Activated naive CD4-positive, alpha-beta T cell treated with anti-CD3 and anti-CD28 coated beads for 36 hours (primary cell): ENCODE results near the gene CACNA2D3. TPM values are rescaled to one million over a fixed set of nuclear protein-coding genes. Genes with fewer than 3 reads are reported as not detected.

ENCODE experiments used
- CTCF ChIA-PET: fragments of 350-600 bp; sonication (Branson Sonifier 250); formaldehyde crosslinking; loops from one replicate; lab custom pipeline; 2021; ENCODE audit warnings: antibody characterized with exemption; lab: Charles Lee
- DNase-seq: peaks from one replicate; pipeline ENCODE4 v3.0.0-alpha.2; 2020
- H3K27ac Mint-ChIP-seq: one replicate; pipeline ENCODE4 v1.8.0; 2021; ENCODE audit warnings: mild to moderate bottlenecking, mixed read lengths
- H3K27me3 Mint-ChIP-seq: one replicate; pipeline ENCODE4 v1.8.0; 2021; ENCODE audit warnings: low read depth, mixed read lengths
- H3K36me3 Mint-ChIP-seq: one replicate; pipeline ENCODE4 v1.8.0; 2021; ENCODE audit warnings: low read depth, mixed read lengths
- H3K4me1 Mint-ChIP-seq: one replicate; pipeline ENCODE4 v1.8.0; 2021; ENCODE audit warnings: low read depth, mixed read lengths
- H3K4me3 Mint-ChIP-seq: one replicate; pipeline ENCODE4 v1.8.0; 2021; ENCODE audit warnings: mild to moderate bottlenecking, moderate library complexity, mixed read lengths
- H3K9me3 Mint-ChIP-seq: one replicate; pipeline ENCODE4 v1.8.0; 2021; ENCODE audit warnings: mixed read lengths
- intact Hi-C: fragments of 100-400 bp; cut with micrococcal nuclease; formaldehyde crosslinking; loops from one replicate; pipeline ENCODE4 v1.15.1; 2023
- total RNA-seq, 2 experiments: library from RNA; stranded (reverse); gene quantifications; one replicate each; pipeline ENCODE4 v1.2.3, GENCODE V29; 2021

The CACNA2D3 gene
- total RNA-seq, 2 experiments from 2014 or later: not detected

DNA sequence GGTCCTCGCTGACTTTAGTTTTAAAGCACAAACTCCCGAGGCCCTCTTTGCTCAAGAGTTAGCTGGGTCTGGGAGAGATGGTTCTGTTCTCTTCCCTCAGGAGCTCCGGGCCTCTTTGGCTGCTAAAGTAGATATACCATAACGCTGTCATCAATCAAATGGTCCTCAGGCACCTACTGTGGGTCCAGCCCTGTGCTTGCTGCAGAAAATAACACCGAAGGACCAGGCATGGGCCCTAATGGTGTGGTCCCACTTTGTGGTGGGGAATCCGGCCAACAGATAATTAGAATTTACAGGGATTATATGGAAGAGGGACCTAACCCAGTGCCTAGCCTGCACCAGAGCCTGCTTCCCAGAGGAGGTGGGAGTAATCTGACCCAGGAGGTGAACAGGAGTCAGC is 458.1 kb downstream of the CACNA2D3 start:
- Mint-ChIP-seq H3K27me3 (peaks cover 2% of the 10 kb centered on the region), H3K4me1 (no peaks in the 10 kb centered on the region), H3K9me3 (peaks cover 1% of the 10 kb centered on the region), H3K4me3 (no peak overlapping the region), H3K36me3 (no peaks in the 10 kb centered on the region), H3K27ac (no peak overlapping the region)
- CTCF ChIA-PET: no interaction called here
- no peak for DNase-seq
- intact Hi-C loops: no loop called here

- no peak overlapping the region for H3K27ac Mint-ChIP-seq
- H3K4me3 Mint-ChIP-seq: no peak overlapping the region
- intact Hi-C loops: no loop called here
- peaks cover 1% of the 10 kb centered on the region for H3K9me3 Mint-ChIP-seq
- H3K36me3 Mint-ChIP-seq: no peaks in the 10 kb centered on the region
- CTCF ChIA-PET: no interaction called here
- H3K4me1 Mint-ChIP-seq: no peaks in the 10 kb centered on the region
- DNase-seq: no peak
- no peaks in the 10 kb centered on the region for H3K27me3 Mint-ChIP-seq
These were observed 460.1 kb downstream of the CACNA2D3 start for GRCh38 chr3:54582424-54582823.

GRCh38 chr3:54591157-54591556 is 468.8 kb downstream of the CACNA2D3 start:
- no peak for DNase-seq
- CTCF ChIA-PET: no interaction called here
- Mint-ChIP-seq H3K36me3 (no peaks in the 10 kb centered on the region), H3K27ac (no peak overlapping the region), H3K9me3 (peaks cover 3% of the 10 kb centered on the region), H3K4me3 (no peak overlapping the region), H3K4me1 (no peaks in the 10 kb centered on the region), H3K27me3 (no peaks in the 10 kb centered on the region)
- intact Hi-C loops: no loop called here

DNA sequence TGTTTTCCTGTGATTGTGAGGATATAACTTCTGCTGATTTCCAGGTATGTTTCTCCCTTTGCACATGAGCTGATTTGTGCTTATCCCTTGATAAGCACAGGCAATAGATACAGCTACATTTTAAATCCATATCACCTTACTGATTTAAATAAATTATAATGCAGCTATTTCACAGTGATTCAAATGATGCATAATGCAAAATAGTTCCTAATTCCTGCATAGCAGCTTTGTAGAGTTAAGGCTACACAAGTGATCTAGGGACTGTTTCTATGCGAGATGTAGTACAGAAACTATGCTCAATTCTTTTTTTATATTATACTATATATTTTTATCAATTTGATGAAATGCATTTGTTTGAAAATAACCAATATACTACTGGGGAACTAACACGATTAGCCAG is 471.3 kb downstream of the CACNA2D3 start:
- H3K27me3 Mint-ChIP-seq: peaks cover 2% of the 10 kb centered on the region
- DNase-seq: no peak
- no peaks in the 10 kb centered on the region for H3K4me1 Mint-ChIP-seq
- CTCF ChIA-PET: no interaction called here
- no peaks in the 10 kb centered on the region for H3K36me3 Mint-ChIP-seq
- no peak overlapping the region for H3K4me3 Mint-ChIP-seq
- no peak overlapping the region for H3K27ac Mint-ChIP-seq
- peaks cover 3% of the 10 kb centered on the region for H3K9me3 Mint-ChIP-seq
- intact Hi-C loops: no loop called here

GRCh38 chr3:54596087-54596486 is 473.7 kb downstream of the CACNA2D3 start:
- CTCF ChIA-PET: no interaction called here
- Mint-ChIP-seq H3K27ac (no peak overlapping the region), H3K27me3 (peaks cover 2% of the 10 kb centered on the region), H3K9me3 (no peaks in the 10 kb centered on the region), H3K4me3 (no peak overlapping the region), H3K36me3 (no peaks in the 10 kb centered on the region), H3K4me1 (no peaks in the 10 kb centered on the region)
- intact Hi-C loops: no loop called here
- DNase-seq: no peak

DNA sequence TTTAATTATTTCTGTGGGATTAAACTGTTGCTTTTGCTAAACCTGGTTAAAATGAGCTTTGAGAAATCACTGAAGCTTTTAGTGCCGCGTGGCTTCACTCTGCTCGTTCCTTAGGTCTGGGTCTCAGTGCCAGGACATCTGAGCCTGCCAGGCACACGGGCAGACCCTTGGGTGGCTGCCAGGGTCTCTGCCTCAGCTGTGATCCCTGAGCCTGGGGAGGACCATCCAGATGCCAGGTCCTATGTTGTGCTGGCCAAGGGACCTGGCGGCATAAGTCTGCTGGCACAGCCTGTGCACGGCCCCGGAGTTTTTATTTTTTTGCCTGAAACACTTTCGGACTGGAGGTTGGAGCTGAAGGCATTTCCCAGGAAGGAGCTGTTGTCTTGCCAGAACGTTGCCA is 477.4 kb downstream of the CACNA2D3 start:
- CTCF ChIA-PET: no interaction called here
- Mint-ChIP-seq H3K27me3 (peaks cover 2% of the 10 kb centered on the region), H3K27ac (no peak overlapping the region), H3K36me3 (no peaks in the 10 kb centered on the region), H3K4me1 (no peaks in the 10 kb centered on the region), H3K4me3 (no peak overlapping the region), H3K9me3 (no peaks in the 10 kb centered on the region)
- intact Hi-C loops: no loop called here
- no peak for DNase-seq

DNA sequence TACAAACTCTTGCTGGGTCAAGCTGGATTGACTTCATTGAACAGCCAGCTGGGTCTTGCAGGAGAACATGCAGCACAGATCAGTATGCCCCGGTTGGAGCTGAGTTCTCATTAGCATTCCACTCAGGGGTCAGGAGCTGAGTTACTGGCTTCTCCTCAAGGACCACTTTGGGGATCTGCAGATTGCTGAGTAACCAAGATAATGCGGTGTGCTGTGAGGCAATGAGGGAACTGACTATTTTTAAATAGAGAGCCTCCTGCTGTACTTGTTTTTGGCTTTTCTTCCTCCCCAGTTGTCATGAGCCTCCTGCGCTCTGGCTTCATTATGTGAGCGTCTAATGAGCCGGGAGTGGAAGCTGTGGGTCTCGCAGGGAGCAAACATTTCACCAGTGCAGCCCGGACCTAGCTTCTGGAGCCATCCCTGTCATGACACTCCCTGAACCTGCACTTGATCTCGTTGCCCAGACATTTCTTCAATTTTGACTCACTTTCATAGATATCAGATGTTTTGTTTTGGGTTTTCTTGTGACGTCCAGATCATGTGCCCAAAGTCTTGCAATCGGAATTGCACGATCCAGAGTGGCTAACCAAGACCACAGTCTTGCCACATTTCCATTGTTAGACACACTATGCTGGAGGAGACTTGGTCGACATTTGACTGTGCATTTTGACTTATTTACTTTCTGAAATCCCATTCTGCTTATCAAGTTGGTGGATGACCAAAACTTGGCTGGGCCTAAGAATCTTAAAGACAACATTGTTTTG is 478.3 kb downstream of the CACNA2D3 start:
- Mint-ChIP-seq H3K27ac (no peak overlapping the region), H3K36me3 (no peaks in the 10 kb centered on the region), H3K9me3 (no peaks in the 10 kb centered on the region), H3K4me3 (no peak overlapping the region), H3K27me3 (peaks cover 2% of the 10 kb centered on the region), H3K4me1 (no peaks in the 10 kb centered on the region)
- CTCF ChIA-PET: no interaction called here
- no peak for DNase-seq
- intact Hi-C loops: no loop called here

DNA sequence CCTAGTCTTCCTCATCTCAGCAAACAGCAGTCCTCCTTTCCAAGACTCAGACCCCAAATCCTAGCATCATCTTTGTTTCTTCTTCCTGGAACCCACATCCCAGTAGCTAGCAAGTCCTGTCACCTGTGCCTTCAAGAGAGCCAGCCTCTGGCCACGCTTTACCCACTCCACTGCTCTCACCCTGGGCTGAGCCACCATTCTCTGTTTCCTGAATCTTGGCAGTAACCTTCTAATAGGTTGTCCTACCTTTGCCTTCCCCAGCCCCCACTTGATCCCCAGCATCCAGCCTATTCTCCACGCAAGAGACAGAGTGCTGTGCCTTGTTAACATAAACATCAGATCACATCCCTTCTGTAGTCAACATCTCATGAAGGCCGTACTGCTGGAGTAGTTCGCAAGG is 482.1 kb downstream of the CACNA2D3 start:
- DNase-seq: no peak
- intact Hi-C loops: no loop called here
- CTCF ChIA-PET: no interaction called here
- no peaks in the 10 kb centered on the region for H3K36me3 Mint-ChIP-seq
- no peak overlapping the region for H3K27ac Mint-ChIP-seq
- no peaks in the 10 kb centered on the region for H3K4me1 Mint-ChIP-seq
- H3K27me3 Mint-ChIP-seq: no peaks in the 10 kb centered on the region
- H3K9me3 Mint-ChIP-seq: peaks cover 4% of the 10 kb centered on the region
- H3K4me3 Mint-ChIP-seq: no peak overlapping the region

- Mint-ChIP-seq H3K9me3 (peaks cover 10% of the 10 kb centered on the region), H3K4me1 (no peaks in the 10 kb centered on the region), H3K4me3 (no peak overlapping the region), H3K36me3 (no peaks in the 10 kb centered on the region), H3K27ac (no peak overlapping the region), H3K27me3 (no peaks in the 10 kb centered on the region)
- intact Hi-C loops: no loop called here
- CTCF ChIA-PET: no interaction called here
- no peak for DNase-seq
These were observed 485.7 kb downstream of the CACNA2D3 start for GRCh38 chr3:54608041-54608440.

DNA sequence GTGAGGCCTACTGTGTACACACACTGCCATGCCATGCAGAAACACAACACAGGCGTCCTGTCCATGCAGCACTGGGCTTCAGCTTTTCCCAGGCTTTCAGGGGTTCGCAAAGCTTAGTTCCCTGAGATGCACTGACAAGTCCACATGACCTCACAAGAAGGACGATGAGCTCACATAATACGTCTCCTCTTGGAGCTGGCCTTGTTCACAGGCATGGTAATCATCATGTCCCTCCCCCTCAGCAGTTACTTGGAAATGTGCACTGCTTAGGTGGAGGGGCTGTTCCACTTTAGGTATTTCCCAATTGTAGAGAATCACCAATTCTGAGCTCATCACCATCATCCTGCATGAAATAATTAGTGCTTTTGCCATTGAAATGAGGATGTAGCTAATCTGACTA is 496.7 kb downstream of the CACNA2D3 start:
- peaks cover 4% of the 10 kb centered on the region for H3K9me3 Mint-ChIP-seq
- intact Hi-C loops: no loop called here
- H3K4me3 Mint-ChIP-seq: no peak overlapping the region
- CTCF ChIA-PET: no interaction called here
- no peaks in the 10 kb centered on the region for H3K27me3 Mint-ChIP-seq
- no peaks in the 10 kb centered on the region for H3K4me1 Mint-ChIP-seq
- no peak overlapping the region for H3K27ac Mint-ChIP-seq
- no peaks in the 10 kb centered on the region for H3K36me3 Mint-ChIP-seq
- DNase-seq: no peak

DNA sequence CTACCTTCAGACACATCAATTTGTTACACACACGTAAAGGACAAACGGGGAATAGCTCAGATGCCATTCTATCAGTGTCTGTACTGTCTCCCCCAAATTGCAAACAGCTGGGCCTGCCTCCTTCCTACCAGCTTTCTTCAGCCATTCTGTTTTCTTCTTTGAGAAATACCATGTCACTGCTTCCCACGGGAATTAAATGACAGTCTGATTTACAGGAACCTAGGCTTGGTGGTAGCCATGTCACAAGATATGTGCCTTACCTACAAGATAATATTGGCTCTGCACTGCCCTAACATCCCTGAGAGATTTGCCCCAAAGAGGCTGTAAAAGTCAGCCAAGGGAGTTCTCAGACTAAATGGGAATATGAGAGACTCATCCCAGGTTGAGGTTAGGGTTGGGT is 497.2 kb downstream of the CACNA2D3 start:
- DNase-seq: no peak
- H3K4me3 Mint-ChIP-seq: no peak overlapping the region
- CTCF ChIA-PET: no interaction called here
- H3K27ac Mint-ChIP-seq: no peak overlapping the region
- H3K9me3 Mint-ChIP-seq: peaks cover 4% of the 10 kb centered on the region
- H3K27me3 Mint-ChIP-seq: no peaks in the 10 kb centered on the region
- no peaks in the 10 kb centered on the region for H3K36me3 Mint-ChIP-seq
- H3K4me1 Mint-ChIP-seq: no peaks in the 10 kb centered on the region
- intact Hi-C loops: no loop called here

DNA sequence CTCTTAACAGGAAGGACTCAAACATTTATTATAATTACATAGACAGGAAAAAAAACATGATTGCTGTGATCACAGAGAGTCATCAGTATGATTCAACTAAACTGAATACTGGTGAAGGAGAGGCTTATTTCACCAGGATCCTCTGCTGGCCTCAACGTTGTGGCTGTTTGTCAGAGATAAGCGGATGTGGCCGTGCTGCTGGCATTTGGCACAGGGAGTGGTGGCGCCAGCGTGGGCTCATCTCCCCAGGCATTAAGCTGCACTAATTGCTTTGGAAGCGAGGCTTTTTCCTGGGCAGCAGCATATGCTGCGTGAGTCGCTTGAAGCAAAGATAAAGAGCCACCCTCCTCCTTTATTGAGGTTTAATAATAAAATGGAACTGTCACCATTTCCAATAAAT is 498.8 kb downstream of the CACNA2D3 start:
- no peaks in the 10 kb centered on the region for H3K36me3 Mint-ChIP-seq
- CTCF ChIA-PET: no interaction called here
- H3K4me1 Mint-ChIP-seq: no peaks in the 10 kb centered on the region
- no peaks in the 10 kb centered on the region for H3K27me3 Mint-ChIP-seq
- H3K9me3 Mint-ChIP-seq: peaks cover 3% of the 10 kb centered on the region
- H3K27ac Mint-ChIP-seq: no peak overlapping the region
- no peak for DNase-seq
- no peak overlapping the region for H3K4me3 Mint-ChIP-seq
- intact Hi-C loops: no loop called here

DNA sequence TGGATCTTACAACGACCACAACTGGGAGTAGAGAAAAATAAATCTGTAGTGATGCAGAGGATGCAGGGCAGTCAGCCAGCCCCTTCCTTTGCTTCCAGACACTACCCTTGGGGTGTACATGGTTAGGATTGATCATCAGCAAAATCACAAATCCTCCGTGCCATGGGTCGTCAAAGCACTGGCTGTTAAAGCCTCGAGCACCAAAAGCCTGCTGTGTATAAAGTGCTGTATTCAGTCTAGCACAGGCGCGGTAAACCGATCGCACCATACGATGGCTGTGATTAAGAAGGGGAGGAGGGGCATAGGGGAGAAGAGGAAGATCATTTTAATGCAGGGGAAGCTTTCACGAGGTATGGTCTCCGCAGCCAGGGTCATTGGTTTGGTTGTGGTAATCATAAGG is 500.3 kb downstream of the CACNA2D3 start:
- CTCF ChIA-PET: no interaction called here

More for the DNA sequence above, 500.3 kb downstream of the CACNA2D3 start:
- DNase-seq: no peak
- Mint-ChIP-seq H3K36me3 (no peaks in the 10 kb centered on the region), H3K27ac (no peak overlapping the region), H3K4me1 (no peaks in the 10 kb centered on the region), H3K4me3 (no peak overlapping the region), H3K9me3 (peaks cover 3% of the 10 kb centered on the region), H3K27me3 (no peaks in the 10 kb centered on the region)
- intact Hi-C loops: no loop called here
